Aorta (tissue), 5 donors: ENCODE results near the gene ZC2HC1B. TPM values are rescaled to one million over a fixed set of nuclear protein-coding genes. Genes with fewer than 3 reads are reported as not detected.

ENCODE experiments used
- ATAC-seq: fragments of 200-7000 bp; cut with Tn5 transposase; one replicate; pipeline ENCODE4 v1.9.1; 2022; ENCODE audit warnings: moderate library complexity; ENCODE audit not compliant: low FRiP score
- DNase-seq, 2 donors: peaks; one replicate each; pipeline ENCODE4 v3.0.0-alpha.2; 2020
- H3K27ac ChIP-seq, 2 donors: one replicate each; pipeline ENCODE4 v1.5.1; 2013; ENCODE audit warnings: low read length in 2 of 2, mild to moderate bottlenecking in 2 of 2, moderate library complexity in 2 of 2, control low read depth in 1 of 2, inconsistent platforms in 1 of 2, low read depth in 1 of 2
- H3K27me3 ChIP-seq, 2 donors: one replicate each; pipeline ENCODE4 v1.6.1; 2013; ENCODE audit warnings: control low read depth in 1 of 2, low read length in 1 of 2, mild to moderate bottlenecking in 1 of 2, moderate library complexity in 1 of 2; ENCODE audit not compliant: insufficient read depth in 2 of 2, control insufficient read depth in 1 of 2
- H3K36me3 ChIP-seq, 2 donors: one replicate each; pipeline ENCODE4 v1.6.1; 2013; ENCODE audit warnings: control low read depth in 1 of 2, low read length in 1 of 2, mild to moderate bottlenecking in 1 of 2; ENCODE audit not compliant: insufficient read depth in 2 of 2, control insufficient read depth in 1 of 2
- H3K4me1 ChIP-seq, 2 donors: one replicate each; pipeline ENCODE4 v1.6.1; 2013; ENCODE audit warnings: low read length in 2 of 2, control low read depth in 1 of 2, mild to moderate bottlenecking in 1 of 2, moderate library complexity in 1 of 2; ENCODE audit not compliant: insufficient read depth in 2 of 2, control insufficient read depth in 1 of 2
- H3K4me3 ChIP-seq, 2 donors: one replicate each; pipeline ENCODE4 v1.5.1; 2013; ENCODE audit warnings: low read length in 2 of 2, control low read depth in 1 of 2, mild to moderate bottlenecking in 1 of 2
- H3K9me3 ChIP-seq: one replicate; pipeline ENCODE4 v1.6.1; 2013; ENCODE audit warnings: mild to moderate bottlenecking, low read length; ENCODE audit not compliant: control insufficient read depth
- WGBS, 2 donors: extraction: QIAGEN DNeasy Blood & Tissue Kit; methylation state at CpG; one replicate each; pipeline ENCODE4 v1.1.7; 2013; 5-methylcytosine and 5-hydroxymethylcytosine counted together
- intact Hi-C, 2 donors: fragments of 100-400 bp; cut with DNase I; formaldehyde crosslinking; loops; one replicate each; pipeline versions ENCODE4 v1.14.2 to v1.15.0; 2022
- polyA plus RNA-seq, 2 donors: library from polyadenylated mRNA; stranded (reverse); fragments of 200-250 nt; gene quantifications; one replicate each; pipeline ENCODE4 v1.2.3, GENCODE V29; 2013
- total RNA-seq, 2 donors: library from RNA; stranded (reverse); fragmentation: NEBNext Ultra II Directional; extraction: Animal tissue kit (Norgen Biotek cat#: 25700); gene quantifications; one replicate each; pipeline ENCODE4 v1.2.1, GENCODE V29; 2021
- donor health status: healthy with polysubstance abuse.
- donor health status: Bipolar disorder and iron deficiency.
- donor health status: DM: no; HTN: no; CAD: no.
- donor health status: DM: no; HTN: no; CAD: no.
- donor health status: DM: yes; HTN: yes; CAD: no.

ZC2HC1B gene
- total and polyA plus RNA-seq, 4 donors = not detected

GRCh38 chr6:143934331-143934730, 70.1 kb downstream of the ZC2HC1B start:
- no peaks in the 10 kb centered on the region for H3K4me1 ChIP-seq
- no peak overlapping the region for H3K4me3 ChIP-seq
- 91 to 94% methylated on average over 1 of the region's 1 CpG for WGBS, 2 donors
- H3K27ac ChIP-seq = no peak overlapping the region
- H3K27me3 ChIP-seq = no peaks in the 10 kb centered on the region
- intact Hi-C loops = no loop called here
- H3K36me3 ChIP-seq = no peaks in the 10 kb centered on the region
- H3K9me3 ChIP-seq = peaks cover 4% of the 10 kb centered on the region
- no peak for ATAC-seq
- DNase-seq = no peak

- ATAC-seq (no peak), DNase-seq (no peak)
- H3K4me1 ChIP-seq = no peaks in the 10 kb centered on the region
- no peaks in the 10 kb centered on the region for H3K27me3 ChIP-seq
- 81 to 82% methylated on average over 4 of the region's 4 CpGs for WGBS, 2 donors
- intact Hi-C loops = no loop called here
- H3K9me3 ChIP-seq = peaks cover 4% of the 10 kb centered on the region
- H3K27ac ChIP-seq = no peak overlapping the region
- no peak overlapping the region for H3K4me3 ChIP-seq
- H3K36me3 ChIP-seq = no peaks in the 10 kb centered on the region
Observed at GRCh38 chr6:143934867-143935266, 70.6 kb downstream of the ZC2HC1B start.

GRCh38 chr6:143936347-143936746, 72.1 kb downstream of the ZC2HC1B start:
- 88 to 90% methylated on average over 3 of the region's 3 CpGs for WGBS, 2 donors
- no peak for DNase-seq
- Histone ChIP-seq H3K27me3 (no peaks in the 10 kb centered on the region), H3K4me1 (no peaks in the 10 kb centered on the region), H3K4me3 (no peak overlapping the region), H3K36me3 (no peaks in the 10 kb centered on the region), H3K9me3 (peaks cover 4% of the 10 kb centered on the region), H3K27ac (no peak overlapping the region)
- intact Hi-C loops = no loop called here
- ATAC-seq = no peak

GRCh38 chr6:143936778-143937667, 72.7 kb downstream of the ZC2HC1B start:
- DNase-seq (no peak), ATAC-seq (no peak)
- no peaks in the 10 kb centered on the region for H3K4me1 ChIP-seq
- no peaks in the 10 kb centered on the region for H3K27me3 ChIP-seq
- H3K36me3 ChIP-seq = no peaks in the 10 kb centered on the region
- H3K27ac ChIP-seq = no peak overlapping the region
- intact Hi-C loops = no loop called here
- WGBS, 2 donors = 77 to 78% methylated on average over 5 of the region's 5 CpGs
- peaks cover 4% of the 10 kb centered on the region for H3K9me3 ChIP-seq
- no peak overlapping the region for H3K4me3 ChIP-seq

- no peaks in the 10 kb centered on the region for H3K27me3 ChIP-seq
- no peaks in the 10 kb centered on the region for H3K4me1 ChIP-seq
- WGBS, 2 donors = 93 to 99% methylated on average over 1 of the region's 1 CpG
- intact Hi-C loops = no loop called here
- H3K36me3 ChIP-seq = no peaks in the 10 kb centered on the region
- H3K27ac ChIP-seq = no peak overlapping the region
- no peak overlapping the region for H3K4me3 ChIP-seq
- DNase-seq = no peak
- ATAC-seq = no peak
- H3K9me3 ChIP-seq = peaks cover 4% of the 10 kb centered on the region
Observed at GRCh38 chr6:143937668-143937970, 73.3 kb downstream of the ZC2HC1B start.

- 39 to 59% methylated on average over 4 of the region's 4 CpGs for WGBS, 2 donors
Observed at GRCh38 chr6:143939364-143939763, 75.1 kb downstream of the ZC2HC1B start.

GRCh38 chr6:143940011-143940597, 75.8 kb downstream of the ZC2HC1B start:
- 48 to 53% methylated on average over 4 of the region's 4 CpGs for WGBS, 2 donors
- Histone ChIP-seq H3K36me3 (no peaks in the 10 kb centered on the region), H3K9me3 (no peaks in the 10 kb centered on the region), H3K4me3 (no peak overlapping the region), H3K27me3 (no peaks in the 10 kb centered on the region), H3K27ac (no peak overlapping the region), H3K4me1 (no peaks in the 10 kb centered on the region)
- DNase-seq = no peak
- no peak for ATAC-seq
- intact Hi-C loops = loop anchor here (5.0 kb wide), 1 partner anchor 72 kb away; no protein-coding TSS in a partner anchor

More at GRCh38 chr6:143939364-143939763, 75.1 kb downstream of the ZC2HC1B start:
- Histone ChIP-seq H3K27me3 (no peaks in the 10 kb centered on the region), H3K27ac (no peak overlapping the region), H3K36me3 (no peaks in the 10 kb centered on the region), H3K4me3 (no peak overlapping the region), H3K4me1 (no peaks in the 10 kb centered on the region), H3K9me3 (no peaks in the 10 kb centered on the region)
- no peak for ATAC-seq
- no peak for DNase-seq
- intact Hi-C loops = no loop called here

GRCh38 chr6:143941852-143942627, 77.8 kb downstream of the ZC2HC1B start:
- Histone ChIP-seq H3K36me3 (no peaks in the 10 kb centered on the region), H3K4me3 (no peak overlapping the region), H3K9me3 (no peaks in the 10 kb centered on the region), H3K27me3 (no peaks in the 10 kb centered on the region), H3K4me1 (no peaks in the 10 kb centered on the region), H3K27ac (no peak overlapping the region)
- WGBS, 2 donors = 57 to 59% methylated on average over 20 of the region's 20 CpGs
- intact Hi-C loops = loop anchor here (5.0 kb wide), 1 partner anchor 70 kb away; no protein-coding TSS in a partner anchor
- DNase-seq (peak; percentile 55 to 83), ATAC-seq (peak; percentile 65)
